GM19328 (cell line): Measurements from ENCODE around the gene CES1.
"Not testable (repeated sequence)": the region's sequence is repeated elsewhere in the genome, so short reads cannot be mapped to it uniquely, and the experiment has no call there.

Experiments
- ATAC-seq: cut with Tn5 transposase; IDR thresholded peaks from one replicate; pipeline ENCODE4 v1.9.1; 2021; ENCODE audit warnings: mild to moderate bottlenecking, moderate library complexity; ENCODE audit not compliant: unreplicated experiment

The CES1 gene

GRCh38 chr16:55832773-55833691, at the start of gene CES1:
Gene CES1, minus strand, starts transcription at chr16:55833096. Its CDS starts 41 bp downstream, at chr16:55833055.
- ATAC-seq, result no peak

DNA sequence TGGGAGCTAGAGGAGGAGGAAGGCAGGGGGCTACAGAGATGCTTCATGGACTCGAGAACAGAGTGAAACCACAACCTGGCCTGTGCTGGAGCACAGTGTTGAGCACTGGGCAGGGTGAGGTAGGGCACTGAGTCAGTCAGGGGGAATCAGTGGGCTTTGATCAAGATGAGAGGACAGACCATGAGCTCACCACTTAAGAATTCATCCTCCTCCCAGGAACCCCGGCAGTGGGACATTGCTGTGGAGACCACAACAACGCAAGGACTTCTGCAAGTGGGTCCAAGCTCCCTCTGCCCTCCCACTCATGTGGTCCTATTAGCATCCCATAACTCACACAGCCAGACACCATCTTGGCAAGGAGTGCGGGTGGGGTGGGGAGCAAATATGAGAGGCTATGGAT, 44.0 kb upstream of the CES1 start:
- no peak for ATAC-seq

DNA sequence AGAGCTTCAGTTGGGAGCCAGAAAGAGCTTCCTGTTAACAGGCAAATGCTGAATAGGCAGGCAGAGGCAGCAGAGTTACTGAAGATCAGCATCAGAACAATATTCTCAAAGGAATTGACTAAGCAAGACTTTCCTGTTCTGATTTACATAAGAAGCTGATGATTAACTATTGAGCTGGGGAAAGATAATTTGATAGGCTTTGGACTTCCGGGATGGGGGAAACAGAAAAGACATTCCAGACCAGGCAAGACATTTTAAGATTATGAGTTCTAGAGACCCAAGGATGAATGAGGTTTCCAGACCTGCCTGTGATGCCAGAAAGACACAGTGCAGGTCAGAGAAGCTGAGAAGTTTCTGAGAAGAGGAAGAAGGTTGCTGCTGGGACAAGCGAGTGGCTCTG, 42.4 kb upstream of the CES1 start, which contains the start of gene CES5A:
Gene CES5A, minus strand, starts transcription at position 101 of the 400 bp plus-strand sequence. CDS start 152 bp downstream, outside the sequence.
- ATAC-seq, result no peak

GRCh38 chr16:55873122-55873521, 40.2 kb upstream of the CES1 start:
- no peak for ATAC-seq

GRCh38 chr16:55872130-55872529, 39.2 kb upstream of the CES1 start:
- no peak for ATAC-seq

DNA sequence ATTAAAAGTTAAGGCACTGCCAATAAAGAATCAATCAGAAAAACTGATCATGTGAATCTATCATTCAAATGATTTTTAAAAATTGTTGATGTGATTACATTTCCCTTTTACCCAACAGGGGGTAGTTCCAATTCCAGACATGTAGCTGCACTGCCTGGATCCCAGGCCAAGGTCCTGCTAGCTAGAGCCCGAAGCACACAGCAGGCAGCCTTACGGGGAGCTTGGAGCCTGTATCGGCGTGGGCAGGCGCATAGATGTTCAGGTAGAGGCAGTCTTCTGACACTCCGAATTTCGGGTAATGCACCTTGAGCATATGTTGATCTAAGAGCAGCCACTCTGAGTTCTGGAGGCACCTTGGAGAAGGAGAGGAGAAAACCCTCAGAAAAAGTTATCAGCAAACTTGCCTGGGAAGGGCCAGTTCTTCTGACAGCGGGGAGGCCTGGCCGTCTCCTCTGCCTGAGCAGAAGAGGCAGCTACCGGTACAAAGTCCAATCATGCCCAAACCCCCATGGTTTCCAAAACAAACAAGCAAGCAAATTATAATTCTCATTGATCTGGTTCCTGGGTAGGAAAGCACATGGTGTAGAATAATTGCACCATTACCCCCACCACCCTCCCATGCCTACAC, 38.6 kb upstream of the CES1 start:
- ATAC-seq, result no peak

DNA sequence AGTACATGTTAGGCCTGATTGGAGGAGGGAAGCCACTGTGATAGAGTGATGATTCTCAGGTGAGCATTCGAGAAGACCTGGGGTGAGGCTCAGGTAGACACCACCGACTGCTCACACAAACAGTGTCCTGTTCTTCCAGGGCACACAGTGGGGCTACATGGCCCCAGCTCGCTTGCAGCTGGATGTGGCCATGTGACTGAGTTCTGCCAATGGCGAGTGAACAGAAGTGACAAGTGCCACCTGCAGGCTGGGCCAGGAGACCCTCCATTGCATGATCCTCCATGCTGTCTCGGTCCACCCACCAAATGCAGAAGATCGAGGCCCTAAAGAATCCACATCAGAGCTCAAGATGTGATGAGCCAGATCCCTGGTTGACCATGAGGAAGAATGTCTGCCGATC, 36.1 kb upstream of the CES1 start:
- no peak for ATAC-seq

DNA sequence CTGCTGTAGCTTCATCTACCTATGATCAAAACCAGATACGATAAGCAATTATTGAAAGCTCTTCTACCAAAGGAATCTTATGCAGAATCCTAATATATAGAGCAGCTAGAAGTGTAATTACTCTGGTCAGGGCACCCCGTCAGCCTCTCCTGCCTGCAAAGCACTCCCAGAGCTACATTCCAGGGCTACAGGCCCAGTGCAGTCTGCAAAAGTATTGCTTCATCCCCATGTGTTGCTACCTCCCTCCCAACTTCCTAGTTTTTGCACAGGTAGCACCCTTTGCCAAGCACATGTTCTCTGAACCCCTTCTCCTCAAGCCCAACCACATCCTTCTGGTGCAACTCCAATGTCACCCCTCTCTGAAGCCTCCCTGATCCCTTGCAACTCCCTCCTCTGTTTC, 35.2 kb upstream of the CES1 start:
- ATAC-seq, result no peak

- ATAC-seq, result no peak
Measured at GRCh38 chr16:55861288-55861687, 28.4 kb upstream of the CES1 start.

DNA sequence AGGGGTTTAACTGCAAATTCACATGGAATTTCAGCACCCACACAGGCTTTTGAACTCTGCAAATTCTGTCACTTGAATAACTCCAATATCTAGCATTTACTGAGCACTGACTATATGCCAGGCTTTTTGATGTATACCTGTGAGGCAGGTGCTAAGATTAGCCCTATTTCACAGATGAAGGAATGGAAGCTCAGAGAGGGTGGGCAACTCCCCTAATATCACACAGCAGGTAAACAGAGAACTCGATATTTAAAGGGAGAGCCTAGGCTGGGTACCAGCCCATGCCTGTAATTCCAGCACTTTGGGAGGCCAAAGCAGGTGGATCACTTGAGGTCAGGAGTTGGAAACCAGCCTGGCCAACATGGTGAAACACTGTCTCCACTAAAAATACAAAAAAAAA, 24.8 kb upstream of the CES1 start:
- ATAC-seq, result not testable (repeated sequence)

- ATAC-seq, result no peak
Measured at GRCh38 chr16:55856950-55857349, 24.1 kb upstream of the CES1 start.

DNA sequence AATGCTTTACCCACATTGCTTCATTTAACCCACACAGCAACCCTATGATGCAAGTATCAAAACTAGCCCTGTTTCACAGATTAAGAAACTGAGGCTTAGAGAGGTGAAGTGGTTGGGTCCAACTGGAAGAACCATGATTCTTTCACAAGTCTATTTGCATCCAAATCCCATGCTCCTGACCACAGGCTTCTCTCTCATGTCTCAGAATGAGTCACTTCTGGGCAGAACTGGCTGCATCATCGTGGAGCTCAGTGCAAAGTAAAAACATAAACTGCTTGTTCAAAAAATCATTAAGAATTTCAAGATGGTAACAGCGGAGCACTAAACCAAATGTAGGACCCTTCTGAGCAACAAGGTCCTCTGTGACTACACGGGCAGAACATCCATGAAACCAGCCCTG, 20.2 kb upstream of the CES1 start:
- ATAC-seq, result no peak

DNA sequence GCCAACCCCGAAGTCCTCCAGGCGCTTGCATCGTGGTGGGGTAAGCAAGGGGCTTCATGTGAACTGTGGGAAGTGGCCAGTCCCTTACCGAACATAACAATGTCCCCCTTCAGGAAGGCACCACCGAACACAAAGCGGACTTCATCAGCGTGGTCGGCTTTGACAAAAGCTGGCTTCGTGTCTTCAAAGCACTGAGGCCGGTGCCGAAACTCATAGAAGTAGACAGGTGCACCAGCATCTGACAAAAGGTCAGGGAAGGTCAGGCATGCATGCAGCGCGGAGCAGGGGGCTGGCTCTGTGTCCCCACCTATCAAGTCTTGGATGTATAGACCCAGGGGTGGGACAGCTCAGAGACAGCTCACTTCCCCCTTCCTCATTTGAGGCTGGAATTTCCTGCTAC, 16.6 kb upstream of the CES1 start:
- ATAC-seq, result no peak

GRCh38 chr16:55846598-55847346, 13.9 kb upstream of the CES1 start:
- ATAC-seq, result no peak

DNA sequence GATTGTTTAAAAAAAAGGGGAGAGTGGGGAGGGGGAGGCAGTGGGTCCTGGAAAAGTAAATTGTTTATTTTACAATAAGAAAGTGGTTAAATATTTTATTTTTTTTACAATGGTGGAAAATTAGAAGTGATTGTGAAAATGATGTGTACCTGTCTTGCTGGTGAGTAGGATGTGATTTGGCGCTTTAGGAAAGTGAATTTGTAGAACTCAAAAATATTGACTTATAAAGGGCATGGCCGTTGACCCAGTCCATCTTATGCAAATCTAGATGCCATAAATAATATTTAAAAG, 10.2 kb upstream of the CES1 start:
- no peak for ATAC-seq

DNA sequence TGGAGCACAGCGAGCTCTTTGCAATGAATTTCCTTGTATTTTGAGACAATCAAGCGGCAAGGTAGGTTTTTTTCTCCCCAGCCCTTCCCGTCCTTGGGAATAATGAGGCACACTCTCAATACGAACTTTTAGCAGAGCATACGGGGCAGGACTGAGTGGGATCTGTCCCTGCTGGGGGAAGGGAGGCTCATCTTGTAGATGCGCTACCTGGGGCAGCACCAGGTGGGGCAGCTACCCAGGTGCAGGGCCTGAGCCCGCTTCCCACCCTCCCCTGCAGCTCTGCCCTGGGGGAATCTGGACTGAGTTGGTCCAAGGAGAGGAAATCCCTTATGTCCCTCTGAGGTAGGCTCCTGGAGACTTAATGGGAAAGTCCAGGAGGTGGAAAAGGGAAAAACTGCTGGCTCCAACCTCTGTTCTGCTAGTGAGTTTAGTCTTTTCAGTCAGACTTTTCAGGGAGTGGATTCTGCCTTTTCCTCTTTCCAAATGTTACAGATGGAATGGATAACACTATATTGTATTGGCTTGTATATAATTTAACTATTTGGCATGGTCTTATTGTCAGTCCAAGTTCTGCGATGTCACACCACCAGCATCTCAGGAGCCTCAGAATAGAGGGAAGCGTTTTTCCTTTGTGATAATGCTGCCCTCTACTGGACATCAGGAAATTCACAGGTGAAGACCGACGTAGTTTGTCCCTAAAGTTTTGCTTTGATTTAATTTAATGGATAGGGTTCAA, 9.6 kb upstream of the CES1 start:
- no peak for ATAC-seq

- ATAC-seq, result no peak
Measured at GRCh38 chr16:55839115-55839514, 6.2 kb upstream of the CES1 start.

DNA sequence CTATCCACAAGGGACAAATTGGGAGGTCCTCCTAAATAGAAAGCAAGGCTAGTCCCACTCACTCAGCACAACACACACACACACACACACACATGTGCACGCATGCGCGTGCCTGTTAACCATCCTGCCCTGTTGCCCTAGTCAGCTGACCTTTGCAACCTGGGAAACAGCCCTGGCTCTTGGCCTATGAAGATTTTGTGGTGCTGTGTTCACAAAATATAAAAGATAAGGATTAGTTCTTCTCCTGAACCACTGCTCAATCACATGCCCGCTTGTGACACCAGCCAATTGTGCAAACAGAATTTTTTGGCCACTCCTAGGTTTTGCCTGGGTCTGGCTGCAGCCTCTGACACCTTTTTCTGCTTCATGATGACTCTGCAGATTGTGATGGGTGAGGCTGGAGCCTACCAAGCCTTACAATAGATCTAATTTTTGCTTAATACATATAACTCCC, 3.3 kb upstream of the CES1 start:
- no peak for ATAC-seq

GRCh38 chr16:55835581-55835980, 2.7 kb upstream of the CES1 start:
- no peak for ATAC-seq

- ATAC-seq, result not testable (repeated sequence)
Measured at GRCh38 chr16:55835173-55835572, 2.3 kb upstream of the CES1 start.

DNA sequence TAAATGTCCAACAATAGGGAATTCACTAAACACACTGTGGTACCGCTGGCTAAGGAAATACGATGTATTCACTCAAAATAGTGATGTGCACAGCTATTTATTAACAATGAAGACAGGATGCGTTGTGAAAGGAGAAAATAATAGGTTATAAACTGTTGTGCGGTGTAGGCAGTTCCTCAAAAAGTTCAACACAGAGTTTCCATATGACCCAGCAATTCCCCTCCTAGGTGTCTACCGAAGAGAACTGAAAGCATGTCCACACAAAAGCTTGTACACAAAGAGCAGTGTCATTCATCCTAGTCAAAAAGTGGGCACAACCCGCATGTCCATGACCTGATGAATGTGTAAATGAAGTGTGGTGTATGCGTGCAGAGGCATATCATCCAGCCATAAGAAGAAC, 1.2 kb upstream of the CES1 start:
- peak; percentile 79 for ATAC-seq
